H9 (cell line): Measurements from ENCODE around the gene SRSF2. TPM values are rescaled to one million over a fixed set of nuclear protein-coding genes. Genes with fewer than 3 reads are reported as not detected.

ENCODE experiments used
- DNase-seq: peaks from one replicate; pipeline ENCODE4 v3.0.0-alpha.2; 2017
- H2AFZ ChIP-seq: one replicate; pipeline ENCODE4 v1.6.1; 2013; ENCODE audit warnings: mild to moderate bottlenecking, low read length, control low read depth, moderate library complexity
- H2AK5ac ChIP-seq: 2 replicates; pipeline ENCODE4 v1.6.1; 2013; ENCODE audit warnings: low read length, control low read depth, mixed read lengths; ENCODE audit not compliant: insufficient read length
- H2BK120ac ChIP-seq: one replicate; pipeline ENCODE4 v1.6.1; 2013; ENCODE audit warnings: low read depth, mild to moderate bottlenecking, low read length, control low read depth, inconsistent platforms; ENCODE audit not compliant: poor library complexity, severe bottlenecking
- H2BK12ac ChIP-seq: 2 replicates; pipeline ENCODE4 v1.6.1; 2013; ENCODE audit warnings: low read length, control low read depth, mixed read lengths, low read depth; ENCODE audit not compliant: insufficient read length
- H2BK15ac ChIP-seq: 2 replicates; pipeline ENCODE4 v1.6.1; 2013; ENCODE audit warnings: low read depth, low read length, control low read depth
- H2BK20ac ChIP-seq: one replicate; pipeline ENCODE4 v1.6.1; 2013; ENCODE audit warnings: low read depth, mild to moderate bottlenecking, low read length, control low read depth, inconsistent platforms; ENCODE audit not compliant: poor library complexity, severe bottlenecking
- H2BK5ac ChIP-seq: 2 replicates; pipeline ENCODE4 v1.6.1; 2013; ENCODE audit warnings: low read length, control low read depth, mixed read lengths; ENCODE audit not compliant: insufficient read length
- H3K14ac ChIP-seq: 2 replicates; pipeline ENCODE4 v1.6.1; 2013; ENCODE audit warnings: low read length, control low read depth; ENCODE audit not compliant: insufficient read depth
- H3K18ac ChIP-seq: 2 replicates; pipeline ENCODE4 v1.6.1; 2013; ENCODE audit warnings: low read depth, mild to moderate bottlenecking, mixed read lengths, low read length, control low read depth; ENCODE audit not compliant: insufficient read length
- H3K23ac ChIP-seq: 2 replicates; pipeline ENCODE4 v1.6.1; 2013; ENCODE audit warnings: low read length, control low read depth, mixed read lengths, low read depth; ENCODE audit not compliant: insufficient read length
- H3K23me2 ChIP-seq: 2 replicates; pipeline ENCODE4 v1.6.1; 2013; ENCODE audit warnings: low read depth, mild to moderate bottlenecking, mixed read lengths, low read length, control low read depth; ENCODE audit not compliant: insufficient read length, poor library complexity, severe bottlenecking
- H3K27ac ChIP-seq: 2 replicates; pipeline ENCODE4 v1.5.1; 2013; ENCODE audit warnings: low read length, control low read depth, mixed read lengths, low read depth; ENCODE audit not compliant: insufficient read length
- H3K27me3 ChIP-seq: 2 replicates; pipeline ENCODE4 v1.6.1; 2013; ENCODE audit warnings: low read length, control low read depth, inconsistent platforms; ENCODE audit not compliant: insufficient read depth
- H3K4ac ChIP-seq: 2 replicates; pipeline ENCODE4 v1.6.1; 2013; ENCODE audit warnings: low read depth, mild to moderate bottlenecking, control low read depth, inconsistent platforms, low read length, moderate library complexity
- H3K4me1 ChIP-seq: 2 replicates; pipeline ENCODE4 v1.6.1; 2013; ENCODE audit warnings: low read length, control low read depth, inconsistent platforms; ENCODE audit not compliant: insufficient read depth
- H3K4me2 ChIP-seq: 2 replicates; pipeline ENCODE4 v1.6.1; 2013; ENCODE audit warnings: low read length, control low read depth, mixed read lengths; ENCODE audit not compliant: insufficient read length, insufficient read depth
- H3K56ac ChIP-seq: 2 replicates; pipeline ENCODE4 v1.6.1; 2013; ENCODE audit warnings: low read depth, mild to moderate bottlenecking, mixed read lengths, low read length, control low read depth; ENCODE audit not compliant: insufficient read length
- H3K79me1 ChIP-seq: 2 replicates; pipeline ENCODE4 v1.6.1; 2013; ENCODE audit warnings: low read depth, mild to moderate bottlenecking, moderate library complexity, low read length, control low read depth, inconsistent platforms; ENCODE audit not compliant: insufficient read depth, poor library complexity, severe bottlenecking
- H3K79me2 ChIP-seq: 2 replicates; pipeline ENCODE4 v1.6.1; 2013; ENCODE audit warnings: low read length, control low read depth, inconsistent platforms; ENCODE audit not compliant: insufficient read depth
- H3K9ac ChIP-seq: 2 replicates; pipeline ENCODE4 v1.6.1; 2013; ENCODE audit warnings: low read length, control low read depth, mixed read lengths; ENCODE audit not compliant: insufficient read length; ENCODE audit errors: extremely low read depth
- H3K9me3 ChIP-seq: one replicate; pipeline ENCODE4 v1.6.1; 2013; ENCODE audit warnings: low read depth, low read length, inconsistent platforms; ENCODE audit not compliant: control insufficient read depth
- H3T11ph ChIP-seq: one replicate; pipeline ENCODE4 v1.6.1; 2013; ENCODE audit warnings: mild to moderate bottlenecking, low read length, control low read depth, inconsistent platforms
- H4K20me1 ChIP-seq: one replicate; pipeline ENCODE4 v1.6.1; 2013; ENCODE audit not compliant: control insufficient read depth, insufficient read length, insufficient read depth
- H4K5ac ChIP-seq: 2 replicates; pipeline ENCODE4 v1.6.1; 2013; ENCODE audit warnings: low read depth, mild to moderate bottlenecking, mixed read lengths, low read length, control low read depth; ENCODE audit not compliant: insufficient read length
- H4K8ac ChIP-seq: replicated peaks from 2 replicates; pipeline ENCODE4 v1.6.1; 2013; ENCODE audit warnings: low read length, control low read depth, mixed read lengths, low read depth; ENCODE audit not compliant: insufficient read length
- H4K91ac ChIP-seq: 2 replicates; pipeline ENCODE4 v1.6.1; 2013; ENCODE audit warnings: low read depth, mild to moderate bottlenecking, moderate library complexity, mixed read lengths, low read length, control low read depth; ENCODE audit not compliant: insufficient read length
- H3K27ac Mint-ChIP-seq, 3 experiments: 2 replicates in 2 of 3; 3 replicates in 1 of 3; pipeline ENCODE4 v1.8.0; 2020 to 2021; ENCODE audit warnings: mixed read lengths in 3 of 3, mild to moderate bottlenecking in 1 of 3, moderate library complexity in 1 of 3
- H3K27me3 Mint-ChIP-seq: 2 replicates; pipeline ENCODE4 v1.8.0; 2021; ENCODE audit warnings: low read depth, mild to moderate bottlenecking, moderate library complexity, mixed read lengths
- H3K36me3 Mint-ChIP-seq, 3 experiments: 2 replicates in 2 of 3; 3 replicates in 1 of 3; pipeline ENCODE4 v1.8.0; 2020 to 2021; ENCODE audit warnings: low read depth in 3 of 3, mixed read lengths in 3 of 3; ENCODE audit not compliant: insufficient read depth in 1 of 3
- H3K4me1 Mint-ChIP-seq, 2 experiments: 2 replicates each; pipeline ENCODE4 v1.8.0; 2020; ENCODE audit warnings: mixed read lengths in 2 of 2
- H3K4me3 Mint-ChIP-seq, 2 experiments: 2 replicates in 1 of 2; 3 replicates in 1 of 2; pipeline ENCODE4 v1.8.0; 2020 to 2021; ENCODE audit warnings: mild to moderate bottlenecking in 2 of 2, mixed read lengths in 2 of 2, moderate library complexity in 1 of 2
- H3K9me3 Mint-ChIP-seq, 2 experiments: 2 replicates in 1 of 2; 3 replicates in 1 of 2; pipeline ENCODE4 v1.8.0; 2020; ENCODE audit warnings: mild to moderate bottlenecking in 2 of 2, mixed read lengths in 2 of 2, moderate library complexity in 1 of 2
- CTCF ChIP-seq: fragments of 200-600 bp; sonication (generic); conservative IDR thresholded peaks from 3 replicates; pipeline ENCODE4 v1.8.0; 2021; ENCODE audit warnings: antibody characterized with exemption, mild to moderate bottlenecking
- WGBS: extraction: QIAGEN DNeasy Blood & Tissue Kit; methylation state at CpG from one replicate; pipeline ENCODE4 v1.1.7; 2013; ENCODE audit warnings: missing lambda C conversion rate, low lambda C conversion rate, mixed read lengths; ENCODE audit not compliant: insufficient read length; ENCODE audit errors: extremely low coverage; 5-methylcytosine and 5-hydroxymethylcytosine counted together
- total RNA-seq: library from RNA; stranded (reverse); gene quantifications from 2 replicates; pipeline ENCODE4 v1.2.1, GENCODE V29; 2021

The SRSF2 gene
- total RNA-seq, 1 experiment from 2014 or later = 578 TPM

- Histone ChIP-seq H4K91ac (no peak overlapping the region), H3T11ph (no peak overlapping the region), H3K9ac (no peak overlapping the region), H2AFZ (no peak overlapping the region), H3K23ac (no peak overlapping the region), H3K14ac (no peak overlapping the region), H2BK20ac (no peak overlapping the region), H3K18ac (no peak overlapping the region), H3K4ac (no peak overlapping the region), H2BK5ac (no peak overlapping the region), H3K56ac (no peak overlapping the region), H4K5ac (no peak overlapping the region), H3K79me1 (no peaks in the 10 kb centered on the region), H4K20me1 (no peaks in the 10 kb centered on the region), H2BK15ac (no peak overlapping the region), H2BK120ac (no peak overlapping the region), H3K27ac (no peak overlapping the region), H4K8ac (no peak overlapping the region), H3K27me3 (no peaks in the 10 kb centered on the region; the same call in 1 of the 2 replicates), H3K4me2 (no peak overlapping the region), H3K9me3 (no peaks in the 10 kb centered on the region), H3K79me2 (no peaks in the 10 kb centered on the region), H2BK12ac (no peak overlapping the region), H2AK5ac (no peak overlapping the region), H3K4me1 (no peaks in the 10 kb centered on the region), H3K23me2 (peaks cover 4% of the 10 kb centered on the region)
- peaks cover 15 to 18% of the 10 kb centered on the region in 2 experiments for H3K4me1 Mint-ChIP-seq
- no peak overlapping the region for H3K4me3 Mint-ChIP-seq
- no peak for DNase-seq
- no peak for TF ChIP-seq CTCF
- H3K9me3 Mint-ChIP-seq = no peaks in the 10 kb centered on the region
- peaks cover 8% of the 10 kb centered on the region for H3K27me3 Mint-ChIP-seq
- H3K27ac Mint-ChIP-seq = no peak overlapping the region; a peak in 1 of 7 replicates
- H3K36me3 Mint-ChIP-seq = peaks cover 10 to 38% (median 37%) of the 10 kb centered on the region in 3 experiments; a peak in 6 of 7 replicates
- WGBS = no CpG with 5 or more reads among the region's 5 CpGs
Observed at GRCh38 chr17:76714336-76714735, 22.8 kb downstream of the SRSF2 start.
